ENCODE results near the gene TMEM232.

DNA sequence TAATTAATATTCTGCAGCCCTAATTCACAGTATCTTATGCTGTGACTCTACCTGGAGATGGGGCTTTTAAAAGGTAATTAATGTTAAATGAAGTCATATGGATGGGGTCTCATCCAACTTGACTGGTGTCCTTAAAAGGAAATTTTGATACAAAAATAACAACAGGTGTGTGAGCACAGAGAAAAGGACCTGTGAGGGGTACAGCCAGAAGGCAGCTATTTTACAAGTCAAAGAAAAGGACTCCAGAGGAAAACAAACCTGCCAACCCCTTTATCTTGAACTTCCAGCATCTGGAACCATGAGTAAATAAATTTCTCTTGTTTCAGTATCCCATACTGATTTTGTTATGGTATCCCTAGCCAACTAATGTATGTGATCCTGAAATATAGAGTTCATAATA lies 250.3 kb downstream of the TMEM232 start:
- TF ChIP-seq, protein P1, sequence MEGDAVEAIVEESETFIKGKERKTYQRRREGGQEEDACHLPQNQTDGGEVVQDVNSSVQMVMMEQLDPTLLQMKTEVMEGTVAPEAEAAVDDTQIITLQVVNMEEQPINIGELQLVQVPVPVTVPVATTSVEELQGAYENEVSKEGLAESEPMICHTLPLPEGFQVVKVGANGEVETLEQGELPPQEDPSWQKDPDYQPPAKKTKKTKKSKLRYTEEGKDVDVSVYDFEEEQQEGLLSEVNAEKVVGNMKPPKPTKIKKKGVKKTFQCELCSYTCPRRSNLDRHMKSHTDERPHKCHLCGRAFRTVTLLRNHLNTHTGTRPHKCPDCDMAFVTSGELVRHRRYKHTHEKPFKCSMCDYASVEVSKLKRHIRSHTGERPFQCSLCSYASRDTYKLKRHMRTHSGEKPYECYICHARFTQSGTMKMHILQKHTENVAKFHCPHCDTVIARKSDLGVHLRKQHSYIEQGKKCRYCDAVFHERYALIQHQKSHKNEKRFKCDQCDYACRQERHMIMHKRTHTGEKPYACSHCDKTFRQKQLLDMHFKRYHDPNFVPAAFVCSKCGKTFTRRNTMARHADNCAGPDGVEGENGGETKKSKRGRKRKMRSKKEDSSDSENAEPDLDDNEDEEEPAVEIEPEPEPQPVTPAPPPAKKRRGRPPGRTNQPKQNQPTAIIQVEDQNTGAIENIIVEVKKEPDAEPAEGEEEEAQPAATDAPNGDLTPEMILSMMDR (IDR thresholded peaks at IDR 0.05), result no peak
- TF ChIP-seq POLR2A (IDR thresholded peaks at IDR 0.05; ENCODE audit: low read depth), result no peak
- no peak for TF ChIP-seq EP300 (IDR thresholded peaks at IDR 0.05)
